Stimulated activated CD8-positive, alpha-beta memory T cell treated with anti-CD3 and anti-CD28 coated beads, Interleukin-15, amount 100 ng/mL, for 4 hours (primary cell): ENCODE measurements around the gene RECQL5.

ENCODE experiments used
- DNase-seq, 2 donors: peaks; one replicate each; pipeline ENCODE4 v3.0.0-alpha.2; 2020; ENCODE audit warnings: low read depth in 2 of 2

The RECQL5 gene

DNA sequence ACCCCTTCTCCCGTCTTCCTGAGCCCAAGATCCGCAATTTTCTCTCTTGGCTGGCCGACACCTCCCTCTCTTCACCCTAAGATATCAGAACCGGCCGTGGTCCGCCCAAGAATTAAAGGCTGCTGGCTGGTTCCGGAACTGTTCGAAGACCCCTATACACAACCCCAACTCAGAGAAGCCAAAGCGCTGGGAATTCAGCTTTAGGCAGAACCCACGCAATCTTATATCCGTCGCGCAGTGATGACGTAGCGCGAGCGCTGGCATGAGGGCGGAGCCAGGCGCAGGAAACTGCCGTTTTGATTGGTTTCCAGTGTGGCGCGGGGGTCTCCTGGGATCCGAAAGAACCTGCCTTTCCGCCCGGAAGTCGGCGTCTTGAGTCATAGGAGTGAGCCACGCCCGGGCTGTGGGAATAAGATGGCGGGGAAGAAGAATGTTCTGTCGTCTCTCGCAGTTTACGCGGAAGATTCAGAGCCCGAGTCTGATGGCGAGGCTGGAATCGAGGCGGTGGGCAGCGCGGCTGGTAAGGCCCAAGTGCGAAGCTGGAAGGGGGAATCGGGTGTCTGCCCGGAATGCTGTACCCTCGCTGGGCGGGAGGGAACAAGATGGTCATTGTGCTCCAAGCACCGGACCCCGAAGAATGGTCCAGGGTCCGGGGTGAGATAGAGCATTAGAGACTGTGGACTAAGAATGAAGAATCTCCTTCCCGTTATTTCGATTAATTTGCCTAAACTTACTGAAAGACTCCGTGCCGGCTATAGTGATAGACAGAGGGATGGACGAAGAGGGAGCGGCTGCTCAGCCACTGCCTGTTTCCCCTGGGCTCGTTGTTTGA lies at the start of gene RECQL5, which contains the start of gene SAP30BP:
TSS of gene RECQL5 (minus strand) at position 196 of the 832 bp plus-strand sequence. CDS start 597 bp downstream, outside the sequence.
TSS of gene SAP30BP (plus strand) at position 380 of the 832 bp plus-strand sequence. CDS start at position 415, 35 bp downstream.
- peak; percentile 94 to 97 for DNase-seq

DNA sequence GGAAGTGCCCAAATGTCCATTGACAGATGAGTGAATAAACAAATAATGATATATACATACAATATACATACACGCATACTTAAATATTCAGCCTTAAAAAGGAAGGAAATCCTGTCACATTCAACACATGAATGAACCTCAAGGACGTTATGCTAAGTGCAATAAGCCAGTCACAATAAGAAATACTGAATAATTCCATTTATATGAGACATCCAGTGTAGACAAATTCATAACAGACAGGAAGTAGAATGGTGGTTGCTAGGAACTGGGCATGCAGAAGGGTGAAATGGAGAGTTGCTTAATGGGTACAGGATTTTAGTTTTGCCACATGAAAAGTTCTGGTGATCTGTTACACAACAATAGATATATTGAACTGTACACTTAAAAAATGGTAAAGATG lies 45.5 kb upstream of the RECQL5 start:
- DNase-seq = no peak

DNA sequence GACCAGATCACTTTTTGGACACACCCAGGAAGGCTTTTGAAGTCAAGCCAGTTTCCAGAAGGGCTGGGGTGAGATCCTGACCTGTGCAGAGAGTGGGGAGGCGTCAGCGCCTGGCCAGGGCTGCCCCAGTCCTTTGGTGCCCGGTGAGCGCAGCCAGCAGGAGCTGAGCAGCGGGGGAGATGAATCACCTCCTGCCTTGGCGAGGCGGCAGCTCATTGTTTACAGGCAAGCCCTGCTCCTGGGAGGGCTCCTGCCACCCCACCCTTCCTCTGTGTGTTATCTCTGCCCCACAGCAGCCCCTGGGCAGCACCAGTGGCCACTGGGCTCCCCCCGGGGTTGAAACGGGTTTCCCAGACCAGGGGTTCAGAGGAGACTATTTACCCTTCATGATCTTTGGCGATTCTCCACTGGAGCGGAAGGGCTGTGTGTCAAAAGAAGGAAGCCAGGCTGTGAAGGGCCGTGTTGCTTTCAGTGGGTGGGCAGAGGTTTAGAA lies 40.2 kb upstream of the RECQL5 start:
- no peak for DNase-seq

DNA sequence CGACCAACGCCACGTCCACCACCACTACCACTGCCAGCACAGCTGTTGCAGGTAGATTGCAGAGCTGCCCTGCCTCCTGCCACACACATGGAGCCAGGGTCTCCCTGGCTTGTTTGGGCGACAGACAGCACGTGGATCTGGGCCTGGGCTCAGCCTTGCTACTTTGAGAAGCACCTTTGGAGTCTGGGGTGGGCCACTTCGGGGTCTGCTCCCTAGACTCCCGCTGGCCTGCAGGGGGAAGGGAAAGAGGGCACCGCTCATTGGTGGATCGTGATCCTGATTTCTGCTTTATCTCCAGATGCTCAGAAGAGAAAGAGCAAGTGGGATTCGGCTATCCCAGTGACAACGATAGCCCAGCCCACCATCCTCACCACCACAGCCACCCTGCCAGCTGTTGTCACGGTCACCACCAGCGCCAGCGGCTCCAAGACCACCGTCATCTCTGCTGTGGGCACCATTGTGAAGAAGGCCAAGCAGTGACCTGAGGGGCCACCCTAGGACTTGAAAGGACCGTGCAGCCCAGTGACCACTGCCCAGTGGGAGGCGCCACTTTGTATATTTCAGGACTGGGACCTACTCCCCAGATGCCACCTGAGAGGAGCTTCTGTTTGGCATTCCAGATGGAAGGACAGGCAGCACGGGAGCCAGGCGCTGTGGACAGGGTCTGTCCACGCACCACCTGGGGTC lies 39.2 kb upstream of the RECQL5 start:
- no peak for DNase-seq

DNA sequence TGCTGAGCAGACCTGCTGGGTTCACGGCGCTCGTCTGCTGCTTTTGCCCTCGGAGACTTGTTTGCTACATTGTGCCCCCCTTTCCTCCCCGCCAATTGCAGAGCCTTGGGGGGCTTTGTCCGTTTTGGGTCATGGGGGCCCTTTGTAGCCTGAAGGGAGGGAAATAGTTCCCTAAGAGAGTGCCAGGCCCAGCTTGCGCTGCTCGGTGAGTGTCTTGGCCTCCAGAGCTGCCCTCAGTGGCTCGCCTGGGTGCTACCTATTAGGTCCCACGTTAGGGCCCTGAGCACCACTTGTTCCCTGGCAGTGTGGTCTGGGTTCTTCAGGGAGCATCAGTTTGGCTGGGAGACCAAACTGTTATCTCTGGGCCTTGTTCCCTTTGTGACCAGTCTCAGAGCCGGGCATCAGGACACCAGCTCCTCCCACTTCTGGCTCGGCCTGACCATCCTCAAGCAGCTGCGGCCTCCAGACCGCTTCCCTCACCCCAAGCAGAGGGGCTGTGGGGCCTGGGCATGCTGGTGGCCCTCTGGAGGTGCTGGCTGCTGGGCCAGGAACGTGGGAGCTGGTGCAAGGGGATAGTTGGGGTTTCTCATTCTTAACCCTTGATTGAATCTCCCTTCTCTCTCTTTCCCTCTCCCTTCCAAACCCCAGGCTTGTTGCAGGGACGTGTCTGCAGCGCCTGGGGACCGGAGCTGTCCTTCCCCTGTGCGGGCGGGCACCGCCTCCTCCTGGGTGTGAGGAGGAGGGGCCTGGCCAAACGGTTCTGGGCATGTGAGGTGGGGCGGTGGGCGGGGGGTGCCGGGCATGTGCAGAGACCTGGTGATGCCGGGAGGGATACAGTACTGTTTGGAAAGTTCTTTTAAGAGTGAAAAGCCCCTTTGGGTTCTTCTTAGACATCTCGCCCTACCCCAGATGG lies 38.3 kb upstream of the RECQL5 start:
- no peak for DNase-seq

DNA sequence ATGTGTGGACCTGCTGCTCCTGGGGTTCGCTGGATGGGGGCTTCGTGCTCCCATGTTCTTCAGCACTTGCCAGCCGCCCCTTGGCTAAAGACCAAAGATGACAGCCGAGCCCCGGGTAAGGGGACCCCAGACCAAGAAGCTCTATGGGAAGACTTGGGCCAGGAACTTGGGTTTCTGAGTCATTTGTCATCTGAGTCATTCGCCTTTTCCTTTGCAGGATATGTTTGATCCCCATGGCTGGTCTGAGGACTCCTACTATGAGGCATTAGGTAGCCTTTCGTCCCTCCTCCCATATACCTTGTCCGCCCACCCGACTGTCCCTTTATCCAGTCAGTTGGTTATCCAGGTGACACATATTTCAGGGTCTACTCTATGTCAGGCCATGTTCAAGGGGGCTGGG lies 36.6 kb upstream of the RECQL5 start:
- DNase-seq = no peak

DNA sequence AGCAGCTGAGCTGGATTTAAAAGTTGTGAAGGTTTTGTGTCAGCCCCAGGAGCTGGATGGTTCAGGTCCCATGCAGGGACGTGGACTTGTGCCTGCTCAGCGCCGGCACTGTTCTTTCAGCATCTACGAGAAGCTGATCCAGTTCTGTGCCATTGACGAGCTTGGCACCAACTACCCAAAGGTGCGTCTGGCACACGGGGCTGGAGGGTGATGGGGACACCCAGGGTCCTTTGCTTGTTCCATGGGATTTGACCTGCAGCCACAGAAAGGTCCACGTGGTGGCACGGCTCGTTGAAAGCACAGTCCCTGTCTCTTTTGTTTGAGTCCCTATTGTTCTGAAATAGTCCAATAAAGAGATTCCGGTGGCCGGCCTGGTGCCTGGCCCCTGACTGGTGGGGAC lies 36.2 kb upstream of the RECQL5 start:
- no peak for DNase-seq

DNA sequence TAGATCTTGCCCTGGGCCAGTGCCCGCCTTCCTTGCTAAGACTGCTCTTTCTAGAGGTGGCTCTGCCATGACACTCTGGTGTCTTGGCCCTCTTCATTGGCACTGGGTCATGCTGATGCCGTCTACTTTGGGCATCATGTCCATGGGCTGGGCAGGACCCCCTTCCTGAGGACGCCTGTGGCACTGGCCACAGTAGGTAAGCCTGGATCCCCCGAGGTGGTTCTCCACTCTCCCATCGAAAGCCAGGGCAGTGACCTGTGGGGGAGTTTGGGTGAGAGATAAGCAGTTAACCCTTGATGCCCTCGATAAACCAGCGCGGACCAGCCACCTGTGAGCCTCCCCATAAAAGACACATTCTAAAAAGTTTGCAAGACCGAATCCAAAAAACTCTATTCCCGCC lies 34.3 kb upstream of the RECQL5 start:
- DNase-seq = no peak

DNA sequence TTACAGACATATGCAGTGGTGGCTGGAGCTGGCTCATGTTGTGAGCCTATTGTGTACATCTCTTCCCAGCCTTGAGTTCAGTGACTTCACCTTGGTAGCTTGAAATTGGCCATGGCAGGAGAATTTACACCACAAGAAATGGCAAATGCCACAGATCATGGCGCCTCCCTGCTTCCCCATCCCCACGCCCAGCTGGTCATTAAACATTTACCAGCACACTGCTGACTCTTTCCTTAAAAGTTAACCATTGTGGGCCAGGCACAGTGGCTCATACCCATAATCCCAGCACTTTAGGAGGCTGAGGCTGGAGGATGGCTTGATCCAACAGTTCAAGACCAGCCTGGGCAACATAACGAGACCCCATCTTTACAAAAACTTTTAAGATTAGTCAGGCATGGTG lies 31.7 kb upstream of the RECQL5 start:
- DNase-seq = no peak

DNA sequence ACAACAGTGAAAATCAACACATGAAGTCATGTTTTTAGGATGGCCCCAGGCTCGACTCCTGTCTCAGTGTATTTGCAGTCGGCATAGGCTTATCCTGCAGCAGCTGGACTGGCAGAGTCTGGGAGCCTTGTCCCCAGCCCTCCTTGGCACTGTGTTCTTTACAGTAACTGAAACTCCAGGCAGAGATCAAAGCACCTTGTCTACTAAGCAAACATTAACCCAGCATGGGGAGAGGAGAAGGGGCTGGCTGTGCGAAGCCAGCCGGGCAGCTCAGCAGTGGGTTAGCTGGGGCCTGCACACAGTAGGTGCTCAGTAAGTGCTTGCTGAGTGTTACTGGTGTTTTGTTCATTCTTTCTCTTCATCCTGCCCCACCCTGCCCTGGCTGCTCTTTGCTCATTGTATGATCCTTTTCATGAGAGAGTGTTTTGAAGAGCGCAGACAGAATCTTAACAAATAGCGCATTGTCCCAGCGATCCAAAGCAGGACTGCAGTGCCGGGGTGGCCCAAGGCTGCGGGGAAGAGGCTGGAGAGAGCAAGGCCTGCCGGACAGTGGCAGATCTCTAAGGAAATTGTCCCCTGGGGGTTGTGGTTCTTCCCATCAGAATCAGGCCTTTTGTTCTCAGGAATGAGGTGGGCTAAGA lies 30.8 kb upstream of the RECQL5 start:
- no peak for DNase-seq

DNA sequence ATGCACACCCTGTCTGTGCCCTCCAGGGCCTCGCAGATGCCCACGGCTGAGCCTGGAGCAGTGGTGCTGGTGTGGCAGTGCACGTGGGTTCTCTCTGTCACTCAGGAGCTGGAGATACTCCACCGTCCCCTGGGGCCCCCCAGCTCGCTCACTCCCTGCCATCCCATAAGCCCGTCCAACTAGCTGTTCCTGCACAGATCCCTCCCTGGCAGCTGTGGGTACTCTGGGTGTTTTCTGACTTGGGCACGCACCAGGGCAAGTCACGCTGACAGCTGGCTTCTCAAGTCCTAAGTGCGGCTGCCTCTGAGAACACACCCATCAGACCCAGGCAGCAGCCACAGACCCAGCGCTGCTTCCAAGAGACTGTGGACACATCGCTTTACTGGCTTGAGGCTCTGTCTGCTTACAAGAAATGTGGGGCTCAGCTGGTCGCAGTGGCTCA lies 28.9 kb upstream of the RECQL5 start:
- DNase-seq = no peak

DNA sequence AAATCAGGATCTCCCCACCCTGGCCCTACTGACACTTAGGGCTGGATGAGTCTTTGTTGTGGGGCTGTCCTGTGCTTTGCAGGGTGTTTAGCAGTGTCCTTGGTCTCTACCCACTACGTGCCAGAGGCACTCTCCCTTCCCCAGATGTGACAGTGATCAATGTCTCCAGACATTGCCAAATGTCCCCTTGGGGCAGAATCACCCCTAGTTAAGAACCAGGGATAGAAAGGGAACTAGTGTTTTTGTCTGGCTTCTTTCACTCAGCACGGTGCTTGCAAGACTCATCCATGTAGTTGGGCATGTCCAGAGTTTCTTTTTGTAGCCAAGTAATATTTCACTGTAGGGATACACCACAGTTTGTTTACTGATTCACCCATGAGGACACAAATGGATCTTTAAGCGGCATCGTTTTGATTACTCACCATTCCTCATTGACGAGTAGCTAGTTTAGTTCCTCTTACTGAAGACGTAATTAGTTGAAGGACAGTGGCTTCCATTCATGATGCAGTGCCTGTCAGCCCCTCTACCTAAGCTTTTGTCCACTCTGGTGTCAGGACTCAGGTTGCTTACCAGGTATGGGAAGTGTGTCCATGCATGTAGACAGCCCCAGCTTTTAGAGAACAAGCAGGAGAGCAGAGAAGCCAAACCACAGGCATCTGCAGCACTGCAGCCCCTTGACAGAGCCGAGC lies 28.3 kb upstream of the RECQL5 start:
- no peak for DNase-seq

DNA sequence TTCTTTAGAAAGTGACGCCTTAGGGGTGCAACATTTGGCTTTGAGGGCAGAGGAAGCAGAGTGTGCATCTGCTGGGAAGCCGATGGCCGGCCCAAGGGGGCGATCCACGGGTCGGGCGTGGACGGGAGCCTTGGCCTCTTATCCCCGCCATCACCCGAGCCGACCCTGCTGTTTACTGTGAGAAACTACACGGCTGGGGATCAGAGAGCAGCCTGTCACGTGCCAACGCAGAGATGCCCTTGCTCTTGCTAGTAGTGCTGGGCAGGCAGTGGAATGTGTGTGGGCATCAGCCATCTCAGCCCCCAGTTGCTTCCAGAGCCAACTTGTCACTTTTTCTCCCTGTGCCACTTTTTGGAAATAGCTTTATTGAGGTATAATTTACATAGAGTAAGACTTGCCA lies 27.6 kb upstream of the RECQL5 start:
- no peak for DNase-seq

DNA sequence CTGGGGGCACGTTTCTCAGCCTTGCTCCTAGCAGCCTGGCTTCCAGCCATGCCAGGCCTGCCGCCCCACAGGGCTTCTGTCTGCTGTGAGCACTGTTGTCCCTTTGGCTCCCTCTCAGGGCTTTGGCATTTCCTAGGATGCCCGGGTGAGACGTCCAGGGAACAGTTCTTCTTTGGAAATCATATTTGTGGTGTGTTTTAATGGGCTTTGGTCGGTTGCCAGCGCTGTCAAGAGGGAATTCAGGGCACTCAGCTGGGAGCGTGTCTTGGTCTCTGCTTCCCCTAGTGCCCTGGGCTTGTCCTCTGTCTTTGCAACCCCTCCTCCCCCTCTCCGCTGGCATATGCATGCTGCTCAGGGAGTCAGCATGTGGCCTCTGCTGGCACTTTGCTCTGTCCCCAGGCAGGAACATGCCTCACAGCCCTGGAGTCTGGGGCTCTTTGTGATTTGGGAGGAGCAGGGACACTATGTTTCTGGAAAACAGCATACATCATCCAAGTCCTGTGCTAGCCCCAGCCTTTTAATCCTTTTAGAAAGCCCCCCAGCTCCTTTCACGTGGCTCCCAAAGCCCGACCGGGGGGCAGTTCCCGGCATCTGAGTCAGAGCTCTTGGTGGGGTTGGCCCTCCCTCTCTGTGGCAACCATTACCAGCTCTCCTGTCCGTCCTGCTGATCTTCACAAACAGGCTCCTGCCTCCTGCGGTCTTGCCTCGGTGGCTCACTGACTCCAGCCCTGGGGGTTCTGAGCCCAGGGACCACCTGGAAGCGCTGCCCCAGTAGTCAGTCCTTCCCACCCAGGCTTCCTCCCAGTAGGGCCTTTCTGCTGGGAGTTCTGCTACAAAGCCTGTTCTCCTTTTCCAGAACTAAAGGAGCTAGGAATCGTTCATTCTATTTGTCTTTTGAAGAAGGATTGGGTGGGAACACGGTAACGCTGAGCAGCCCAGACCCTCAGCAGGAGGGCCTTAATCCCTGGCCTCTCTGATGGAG lies 26.8 kb upstream of the RECQL5 start:
- no peak for DNase-seq

DNA sequence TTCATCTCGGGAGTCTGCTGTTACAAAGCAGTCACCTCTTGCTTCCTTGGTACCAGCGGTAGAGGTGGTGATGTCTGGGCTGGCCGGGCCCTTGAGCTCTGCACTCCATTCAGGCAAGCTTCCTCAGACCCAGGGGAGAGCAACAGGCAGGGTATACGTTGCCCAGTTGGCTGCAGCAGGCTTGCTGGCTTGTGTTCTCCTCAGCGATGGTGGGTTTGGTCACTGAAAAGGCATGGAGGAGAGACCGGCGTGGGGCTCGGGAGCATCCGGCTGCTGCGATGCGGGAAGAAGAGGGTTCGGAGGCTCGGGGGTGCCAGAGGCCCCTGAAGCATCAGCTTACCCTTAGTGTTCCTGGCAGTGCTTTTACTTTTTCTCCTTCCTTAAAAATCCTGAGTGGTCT lies 26.0 kb upstream of the RECQL5 start:
- no peak for DNase-seq

DNA sequence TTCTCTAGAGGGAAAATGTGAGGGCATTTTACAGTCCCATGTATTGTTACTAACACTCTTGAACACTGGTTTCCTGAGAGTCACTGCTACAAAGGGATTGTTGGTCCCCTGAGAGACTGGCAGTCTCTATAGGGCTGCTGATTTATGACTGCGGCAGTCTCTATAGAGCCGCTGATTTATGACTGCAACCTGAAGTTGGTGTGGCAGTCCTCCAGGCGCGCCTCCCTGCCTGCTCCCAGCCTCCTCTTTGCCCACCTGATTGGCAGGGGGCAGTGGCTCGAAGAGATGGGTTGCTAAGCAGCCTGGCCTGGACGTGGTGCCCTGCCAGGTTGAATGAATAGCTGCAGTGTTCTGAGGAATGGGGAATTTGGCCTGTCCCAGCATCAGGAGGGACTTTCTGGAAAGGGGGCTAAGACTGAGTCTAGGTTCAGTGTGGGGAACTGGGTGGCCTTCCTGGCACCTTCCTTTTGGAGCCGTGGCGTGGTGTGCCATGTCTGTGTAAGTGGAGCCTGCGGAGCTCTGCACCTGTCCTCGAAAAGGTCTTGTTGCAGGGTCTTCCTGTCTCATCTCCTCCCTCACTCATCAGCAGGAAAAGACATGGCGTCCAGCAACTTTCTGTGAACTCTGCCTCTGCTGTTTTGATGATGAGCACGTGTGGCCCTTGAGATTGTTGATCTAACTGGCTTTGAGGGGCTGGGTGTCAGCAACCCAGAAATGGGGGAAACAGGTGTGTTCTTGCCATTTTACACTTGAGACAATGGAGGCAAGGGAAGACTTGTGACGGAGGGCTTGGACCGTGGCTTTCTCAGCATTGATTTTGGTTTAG lies 25.1 kb upstream of the RECQL5 start:
- DNase-seq = no peak

DNA sequence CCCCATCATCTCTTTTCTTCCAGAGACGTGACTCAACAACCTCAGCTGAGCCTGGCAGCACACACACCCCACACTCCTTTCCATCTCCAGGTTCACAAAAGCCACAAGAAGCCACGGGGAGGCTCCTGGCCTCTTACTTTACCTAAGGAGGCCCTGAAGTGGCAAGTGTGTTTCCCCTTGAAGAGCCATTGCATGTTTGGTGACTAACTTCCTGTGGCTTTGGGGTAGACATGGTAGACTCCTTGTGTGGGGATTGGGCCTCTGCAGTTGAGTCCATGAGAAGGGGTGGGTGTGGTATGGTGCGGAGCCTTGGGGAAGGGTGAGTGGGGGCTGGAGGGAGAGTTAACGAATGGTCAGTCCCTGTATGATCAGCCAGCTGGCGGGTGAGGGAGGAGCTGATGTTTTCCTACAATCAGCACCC lies 24.4 kb upstream of the RECQL5 start:
- DNase-seq = no peak

DNA sequence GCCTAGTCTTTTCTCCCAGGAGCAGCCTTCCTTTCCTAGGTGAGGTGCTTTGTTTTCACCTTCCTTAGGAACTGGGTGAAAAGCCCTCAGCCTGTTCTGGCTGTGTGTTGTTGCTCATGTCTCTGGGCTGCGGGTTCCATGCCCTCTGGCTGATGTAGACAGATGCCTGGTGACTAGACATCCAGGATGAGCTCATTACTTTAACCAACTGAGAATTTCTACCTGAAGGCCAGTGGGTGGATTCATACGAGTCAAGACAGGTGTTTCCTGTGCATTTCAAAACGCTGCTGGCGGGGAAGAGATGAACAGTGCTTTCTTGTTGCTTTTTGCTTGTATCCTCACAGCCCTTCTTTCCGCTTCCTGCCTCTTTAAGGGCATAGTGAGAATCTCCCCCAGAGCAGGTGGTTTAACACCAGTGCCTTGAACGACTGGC lies 22.5 kb upstream of the RECQL5 start:
- DNase-seq = peak in 1 of 2 donors; percentile 19
